Peyer's patch (tissue), 4 donors: ENCODE measurements around the gene HOXC6. TPM values are rescaled to one million over a fixed set of nuclear protein-coding genes. Genes with fewer than 3 reads are reported as not detected.

Source experiments
- DNase-seq, 3 donors: peaks; one replicate each; pipeline ENCODE4 v3.0.0-alpha.2; 2017 to 2019
- H3K27ac ChIP-seq, 4 donors: fragments of 200-600 bp; sonication (generic); one replicate each; pipeline ENCODE4 v1.5.1; 2016 to 2019
- H3K27me3 ChIP-seq, 2 donors: fragments of 200-600 bp; sonication (generic); one replicate each; pipeline ENCODE4 v1.5.1; 2019
- H3K36me3 ChIP-seq, 3 donors: fragments of 200-600 bp; sonication (generic); one replicate each; pipeline ENCODE4 v1.5.1; 2016 to 2019
- H3K4me1 ChIP-seq, 4 donors: fragments of 200-600 bp; sonication (generic); one replicate each; pipeline ENCODE4 v1.5.1; 2016 to 2019
- H3K4me3 ChIP-seq, 4 donors: fragments of 200-600 bp; sonication (generic); 1 replicate in 3 of 4; 2 replicates in 1 of 4; pipeline ENCODE4 v1.5.1; 2016 to 2019; ENCODE audit warnings: mild to moderate bottlenecking in 1 of 4
- H3K9me3 ChIP-seq, 4 donors: fragments of 200-600 bp; sonication (generic); one replicate each; pipeline ENCODE4 v1.5.1; 2016 to 2019; ENCODE audit warnings: mild to moderate bottlenecking in 1 of 4
- POLR2A ChIP-seq, 2 donors: fragments of 450-650 bp; IDR thresholded peaks; one replicate each; pipeline ENCODE4 v1.5.1; 2017; ENCODE audit warnings: antibody characterized with exemption in 2 of 2, mild to moderate bottlenecking in 2 of 2, moderate library complexity in 2 of 2
- total RNA-seq, 4 donors: library from RNA; depleted of rRNA; stranded (reverse); fragments of >200 nt; gene quantifications; one replicate each; pipeline ENCODE4 v1.1.0, GENCODE V29; 2016
- TF ChIP-seq, protein P1 (sequence below), 6 experiments: fragments of 450-650 bp in 4 of 6; fragments of 200-600 bp in 2 of 6; sonication (generic) in 1 of 6; IDR thresholded peaks; one replicate each; pipeline ENCODE4 v1.5.1; 2017 to 2019; ENCODE audit warnings: antibody characterized with exemption in 6 of 6, mild to moderate bottlenecking in 3 of 6, moderate library complexity in 1 of 6

HOXC6 gene
- total RNA-seq, 4 donors from 2014 or later = 0.70 to 1.7 (median 1.3) TPM

DNA sequence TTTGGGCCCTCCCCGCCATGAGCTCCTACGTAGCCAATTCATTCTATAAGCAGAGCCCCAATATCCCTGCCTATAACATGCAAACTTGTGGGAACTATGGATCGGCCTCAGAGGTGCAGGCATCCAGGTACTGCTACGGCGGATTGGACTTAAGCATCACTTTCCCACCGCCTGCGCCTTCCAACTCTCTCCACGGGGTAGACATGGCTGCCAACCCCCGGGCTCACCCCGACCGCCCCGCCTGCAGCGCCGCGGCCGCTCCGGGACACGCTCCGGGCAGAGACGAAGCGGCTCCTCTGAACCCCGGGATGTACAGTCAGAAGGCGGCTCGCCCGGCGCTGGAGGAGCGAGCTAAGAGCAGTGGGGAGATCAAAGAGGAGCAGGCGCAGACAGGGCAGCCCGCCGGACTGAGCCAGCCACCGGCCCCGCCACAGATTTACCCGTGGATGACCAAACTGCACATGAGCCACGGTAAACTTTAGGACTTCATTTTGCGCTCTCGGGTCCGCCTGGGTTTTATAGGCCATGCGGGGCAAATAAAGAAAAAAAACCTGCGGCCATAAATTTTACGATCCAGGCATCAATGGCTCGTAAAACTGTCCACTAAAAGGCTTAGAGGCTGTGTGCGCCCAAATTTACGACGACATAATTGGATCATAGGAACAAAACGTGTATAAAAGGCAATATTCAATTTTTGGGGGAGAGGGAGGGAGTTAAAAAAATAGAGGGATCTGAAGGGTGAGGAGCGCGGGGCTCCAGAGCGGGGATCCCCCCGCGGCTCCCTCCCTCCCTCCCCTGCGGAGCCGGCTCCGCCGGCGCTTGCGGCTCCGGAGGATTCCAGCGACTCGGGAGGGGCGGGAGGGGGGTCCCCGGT is 5.1 kb downstream of the HOXC6 start:
- Histone ChIP-seq H3K4me1 (peaks cover 0 to 35% (median 9%) of the 10 kb centered on the region in 4 donors), H3K9me3 (peaks cover 0 to 4% (median 0%) of the 10 kb centered on the region in 4 donors), H3K4me3 (peak overlapping the region; percentile 23 to 43 (median 40)), H3K36me3 (no peaks in the 10 kb centered on the region), H3K27ac (peak overlapping the region in 3 of 4 donors; percentile 55 to 94 (median 55)), H3K27me3 (peaks cover 0 to 13% of the 10 kb centered on the region in 2 donors)
- peak in 1 of 3 donors; percentile 62 for DNase-seq
- TF ChIP-seq, protein P1, sequence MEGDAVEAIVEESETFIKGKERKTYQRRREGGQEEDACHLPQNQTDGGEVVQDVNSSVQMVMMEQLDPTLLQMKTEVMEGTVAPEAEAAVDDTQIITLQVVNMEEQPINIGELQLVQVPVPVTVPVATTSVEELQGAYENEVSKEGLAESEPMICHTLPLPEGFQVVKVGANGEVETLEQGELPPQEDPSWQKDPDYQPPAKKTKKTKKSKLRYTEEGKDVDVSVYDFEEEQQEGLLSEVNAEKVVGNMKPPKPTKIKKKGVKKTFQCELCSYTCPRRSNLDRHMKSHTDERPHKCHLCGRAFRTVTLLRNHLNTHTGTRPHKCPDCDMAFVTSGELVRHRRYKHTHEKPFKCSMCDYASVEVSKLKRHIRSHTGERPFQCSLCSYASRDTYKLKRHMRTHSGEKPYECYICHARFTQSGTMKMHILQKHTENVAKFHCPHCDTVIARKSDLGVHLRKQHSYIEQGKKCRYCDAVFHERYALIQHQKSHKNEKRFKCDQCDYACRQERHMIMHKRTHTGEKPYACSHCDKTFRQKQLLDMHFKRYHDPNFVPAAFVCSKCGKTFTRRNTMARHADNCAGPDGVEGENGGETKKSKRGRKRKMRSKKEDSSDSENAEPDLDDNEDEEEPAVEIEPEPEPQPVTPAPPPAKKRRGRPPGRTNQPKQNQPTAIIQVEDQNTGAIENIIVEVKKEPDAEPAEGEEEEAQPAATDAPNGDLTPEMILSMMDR (IDR thresholded peaks at IDR 0.05) = no peak
- no peak for TF ChIP-seq POLR2A (IDR thresholded peaks at IDR 0.05)

DNA sequence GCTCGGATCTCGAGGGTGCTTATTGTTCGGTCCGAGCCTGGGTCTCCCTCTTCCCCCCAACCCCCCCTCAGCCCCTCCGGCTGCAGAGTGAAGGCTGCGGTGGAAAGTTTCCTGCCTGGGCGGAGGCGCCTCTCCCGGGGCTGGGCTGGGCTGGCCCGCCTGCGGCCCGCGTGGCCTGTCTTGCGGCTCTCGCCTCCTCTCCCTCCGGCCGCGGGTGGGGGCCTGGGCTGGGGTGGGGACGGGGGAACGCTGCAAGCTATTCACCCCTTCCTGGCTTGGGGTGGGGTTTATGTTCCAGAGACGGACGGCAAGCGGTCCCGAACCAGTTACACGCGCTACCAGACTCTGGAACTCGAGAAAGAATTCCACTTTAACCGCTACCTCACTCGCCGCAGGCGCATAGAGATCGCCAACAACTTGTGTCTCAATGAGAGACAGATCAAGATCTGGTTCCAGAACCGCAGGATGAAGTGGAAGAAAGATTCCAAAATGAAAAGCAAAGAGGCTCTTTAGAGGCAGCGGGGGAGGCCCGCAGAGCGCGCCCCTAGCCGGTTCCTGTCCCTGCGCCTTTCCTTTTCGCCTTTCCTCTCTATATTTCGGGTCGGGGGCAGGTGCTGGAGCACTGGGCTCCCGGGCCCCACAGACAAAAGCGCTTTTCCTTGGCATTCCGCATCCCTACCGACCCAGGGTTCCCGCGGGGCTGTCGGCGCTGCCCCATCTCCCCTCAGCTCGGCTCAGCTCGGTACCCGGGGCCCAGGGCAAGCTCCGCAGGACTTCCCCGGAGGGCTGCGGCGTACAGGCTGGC is 5.9 kb downstream of the HOXC6 start:
- Histone ChIP-seq H3K27me3 (peaks cover 0 to 13% of the 10 kb centered on the region in 2 donors), H3K4me1 (peaks cover 0 to 36% (median 9%) of the 10 kb centered on the region in 4 donors), H3K4me3 (peak overlapping the region; percentile 23 to 43 (median 40)), H3K9me3 (peaks cover 0 to 4% (median 0%) of the 10 kb centered on the region in 4 donors), H3K27ac (peak overlapping the region in 3 of 4 donors; percentile 28 to 94 (median 55)), H3K36me3 (no peaks in the 10 kb centered on the region)
- TF ChIP-seq, protein P1 (IDR thresholded peaks at IDR 0.05) = no peak
- TF ChIP-seq POLR2A (IDR thresholded peaks at IDR 0.05) = no peak
- DNase-seq = peak in 1 of 3 donors; percentile 53

DNA sequence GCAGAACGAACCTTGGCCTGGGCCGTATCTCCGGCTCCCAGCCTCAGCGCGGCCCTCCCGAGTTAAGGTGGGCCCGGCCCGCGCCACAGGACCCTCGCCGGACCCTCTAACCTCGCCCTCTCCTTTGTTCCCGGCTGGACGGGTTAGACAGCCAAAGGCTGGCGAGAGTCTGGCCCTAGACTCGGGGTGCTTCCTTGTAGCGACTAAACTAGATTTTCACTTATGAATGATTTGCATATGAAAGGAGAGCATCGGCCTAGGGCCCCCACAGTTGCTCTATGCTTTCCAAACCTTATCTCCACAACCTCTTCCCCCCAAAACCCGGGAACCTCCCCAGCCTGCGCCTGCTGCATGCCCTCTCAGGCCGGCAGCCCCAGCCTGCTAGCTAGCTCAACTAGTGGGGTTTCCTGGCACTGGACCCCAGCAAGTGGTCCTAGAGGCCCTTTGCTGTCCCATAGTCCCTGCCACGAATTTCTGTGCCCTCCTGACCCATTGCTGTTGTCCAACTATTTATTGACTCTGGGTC is 6.6 kb downstream of the HOXC6 start:
- peaks cover 0 to 13% of the 10 kb centered on the region in 2 donors for H3K27me3 ChIP-seq
- TF ChIP-seq POLR2A (IDR thresholded peaks at IDR 0.05) = no peak
- TF ChIP-seq, protein P1 (IDR thresholded peaks at IDR 0.05) = no peak
- peaks cover 0 to 38% (median 9%) of the 10 kb centered on the region in 4 donors for H3K4me1 ChIP-seq
- peak overlapping the region in 2 of 4 donors; percentile 28 to 94 for H3K27ac ChIP-seq
- no peak overlapping the region for H3K4me3 ChIP-seq
- H3K36me3 ChIP-seq = no peaks in the 10 kb centered on the region
- DNase-seq = no peak
- H3K9me3 ChIP-seq = peaks cover 0 to 4% (median 0%) of the 10 kb centered on the region in 4 donors

DNA sequence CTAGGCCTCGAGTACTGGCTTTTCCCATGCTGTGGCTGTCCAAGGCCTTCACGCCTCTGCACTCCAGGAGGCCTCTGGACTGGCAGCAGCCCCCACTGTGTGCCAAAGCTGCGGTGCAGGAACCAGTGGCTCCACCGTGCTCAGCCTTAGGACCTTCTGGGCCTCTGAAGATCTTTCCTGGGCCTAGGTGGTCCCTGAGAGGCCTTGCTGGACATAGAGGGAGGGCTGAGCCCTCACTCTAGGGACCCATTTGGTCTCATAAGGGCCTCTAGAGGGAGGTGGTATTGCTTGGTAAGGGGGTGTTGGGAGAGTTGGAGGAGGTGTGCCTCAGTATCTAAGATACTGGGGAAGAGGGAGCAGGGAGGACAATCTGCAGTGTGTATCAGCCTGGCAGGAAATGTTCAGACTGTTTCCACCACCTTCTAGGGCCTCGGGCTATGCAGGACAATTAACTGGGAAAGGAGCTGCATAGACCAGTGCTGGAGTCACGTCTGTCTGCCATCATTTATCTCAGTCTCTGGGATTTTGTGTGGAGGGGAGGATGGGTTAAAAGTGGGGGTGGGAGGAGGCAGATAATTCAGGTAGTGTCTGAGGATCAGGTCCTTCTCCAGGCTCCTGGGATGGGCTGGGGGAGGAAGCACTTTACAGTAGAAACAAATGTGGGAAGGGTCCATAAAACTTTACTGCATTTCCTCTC is 7.5 kb downstream of the HOXC6 start:
- Histone ChIP-seq H3K27me3 (peaks cover 0 to 10% of the 10 kb centered on the region in 2 donors), H3K9me3 (peaks cover 0 to 4% (median 0%) of the 10 kb centered on the region in 4 donors), H3K27ac (peak overlapping the region in 1 of 4 donors; percentile 39), H3K4me3 (no peak overlapping the region), H3K4me1 (peaks cover 0 to 38% (median 9%) of the 10 kb centered on the region in 4 donors), H3K36me3 (no peaks in the 10 kb centered on the region)
- no peak for DNase-seq
- TF ChIP-seq, protein P1 (IDR thresholded peaks at IDR 0.05) = no peak
- no peak for TF ChIP-seq POLR2A (IDR thresholded peaks at IDR 0.05)
